MG63 (cell line): ENCODE measurements around the gene PXDC1. TPM values are rescaled to one million over a fixed set of nuclear protein-coding genes. Genes with fewer than 3 reads are reported as not detected.
A peak's percentile ranks its signal among the peaks of the same experiment; 100 is the strongest.

Source experiments
- DNase-seq: peaks from one replicate; pipeline ENCODE4 v3.0.0-alpha.2; 2020
- H3K27me3 ChIP-seq: fragments of 250-450 bp; sonication (Bioruptor Pico); 2 replicates; pipeline ENCODE4 v1.5.1; 2020; ENCODE audit warnings: mild to moderate bottlenecking, moderate library complexity
- H3K36me3 ChIP-seq: fragments of 250-450 bp; sonication (Bioruptor Pico); 2 replicates; pipeline ENCODE4 v1.5.1; 2020; ENCODE audit warnings: mild to moderate bottlenecking, moderate library complexity
- H3K4me3 ChIP-seq: fragments of 250-450 bp; sonication (Bioruptor Pico); 2 replicates; pipeline ENCODE4 v1.5.1; 2020; ENCODE audit warnings: mild to moderate bottlenecking, moderate library complexity
- H3K9me3 ChIP-seq: fragments of 250-450 bp; sonication (Bioruptor Pico); 2 replicates; pipeline ENCODE4 v1.5.1; 2020; ENCODE audit warnings: mild to moderate bottlenecking, moderate library complexity
- total RNA-seq: library from RNA; depleted of rRNA; stranded (reverse); fragments of >200 nt; shearing (Covaris generic); gene quantifications from 2 replicates; pipeline ENCODE4 v1.2.3, GENCODE V29; 2014; ENCODE audit warnings: low replicate concordance

The PXDC1 gene
- total RNA-seq, 1 experiment from 2014 or later: 71.9 TPM

- Histone ChIP-seq H3K36me3 (peaks cover 16% of the 10 kb centered on the region), H3K4me3 (no peak overlapping the region), H3K27me3 (no peaks in the 10 kb centered on the region), H3K9me3 (no peaks in the 10 kb centered on the region)
- DNase-seq: no peak
These were observed 31.8 kb downstream of the PXDC1 start for GRCh38 chr6:3719462-3720308.

DNA sequence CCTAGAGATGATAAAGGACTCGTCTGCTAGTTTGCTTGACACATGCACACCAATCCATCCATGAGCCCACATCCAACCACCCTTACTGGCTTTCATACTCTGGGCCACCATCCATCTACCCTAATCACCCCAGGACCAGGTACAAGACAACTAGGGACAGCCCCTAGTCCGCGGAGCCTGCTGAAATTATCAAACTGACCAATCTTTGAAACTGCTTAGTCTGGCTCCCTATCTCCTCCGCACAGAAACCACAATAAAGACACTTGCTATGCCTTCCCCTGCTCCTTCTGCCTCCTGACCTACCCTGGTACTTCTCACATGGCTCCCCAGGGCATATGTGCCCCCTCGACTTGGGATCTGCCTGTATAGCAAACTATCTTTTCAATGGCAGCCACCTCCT is 33.1 kb downstream of the PXDC1 start:
- Histone ChIP-seq H3K9me3 (no peaks in the 10 kb centered on the region), H3K4me3 (no peak overlapping the region), H3K36me3 (peaks cover 12% of the 10 kb centered on the region), H3K27me3 (no peaks in the 10 kb centered on the region)
- DNase-seq: no peak

- no peak overlapping the region for H3K4me3 ChIP-seq
- no peaks in the 10 kb centered on the region for H3K27me3 ChIP-seq
- H3K36me3 ChIP-seq: peaks cover 3% of the 10 kb centered on the region
- H3K9me3 ChIP-seq: no peaks in the 10 kb centered on the region
- no peak for DNase-seq
These were observed 36.2 kb downstream of the PXDC1 start for GRCh38 chr6:3715285-3715684.

DNA sequence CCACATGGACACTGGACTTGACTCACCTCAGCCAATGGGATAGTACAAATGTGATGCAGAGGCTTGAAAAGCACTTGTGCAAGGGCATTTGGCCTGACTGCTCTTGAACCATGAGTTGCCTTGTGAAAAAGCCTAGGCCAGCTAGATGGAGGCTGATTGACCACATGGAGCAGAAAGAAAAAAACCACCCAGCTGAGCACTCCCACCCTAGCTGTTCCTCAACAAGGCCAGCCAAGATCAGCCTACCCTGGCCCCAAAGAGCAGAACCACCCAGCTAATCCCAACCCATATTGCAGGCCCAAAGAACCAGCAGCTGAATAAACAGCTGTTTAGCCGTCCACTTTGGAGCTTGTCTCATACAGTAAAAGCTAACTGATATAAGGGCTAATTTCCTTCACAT is 36.7 kb downstream of the PXDC1 start:
- no peaks in the 10 kb centered on the region for H3K27me3 ChIP-seq
- no peak overlapping the region for H3K4me3 ChIP-seq
- no peaks in the 10 kb centered on the region; the same call in 1 of the 2 replicates for H3K36me3 ChIP-seq
- H3K9me3 ChIP-seq: no peaks in the 10 kb centered on the region
- no peak for DNase-seq

- Histone ChIP-seq H3K4me3 (no peak overlapping the region), H3K9me3 (no peaks in the 10 kb centered on the region), H3K36me3 (no peaks in the 10 kb centered on the region; the same call in 1 of the 2 replicates), H3K27me3 (no peaks in the 10 kb centered on the region)
- DNase-seq: no peak
These were observed 37.4 kb downstream of the PXDC1 start for GRCh38 chr6:3714111-3714510.

- H3K36me3 ChIP-seq: no peaks in the 10 kb centered on the region; the same call in 1 of the 2 replicates
- no peaks in the 10 kb centered on the region for H3K9me3 ChIP-seq
- no peak for DNase-seq
- H3K27me3 ChIP-seq: no peaks in the 10 kb centered on the region
- no peak overlapping the region for H3K4me3 ChIP-seq
These were observed 38.5 kb downstream of the PXDC1 start for GRCh38 chr6:3712827-3713665.

DNA sequence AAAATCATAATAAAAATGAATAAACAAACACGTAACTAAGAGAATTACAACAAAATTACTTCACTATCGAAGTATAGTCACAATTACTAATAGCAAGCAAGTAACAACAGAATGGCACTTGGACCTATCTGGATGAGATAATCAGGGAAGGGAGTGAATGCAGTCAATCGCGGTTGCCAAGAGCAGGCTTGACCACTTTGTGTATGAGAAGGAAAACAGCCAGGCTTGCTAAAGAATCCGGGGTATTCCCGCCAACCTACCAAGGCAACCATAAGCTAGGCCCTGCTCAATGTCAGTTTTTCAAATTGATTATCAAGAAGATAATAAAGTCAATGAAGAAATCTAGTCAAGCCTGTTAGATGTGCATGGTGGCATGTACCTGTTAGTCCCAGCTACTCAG is 39.7 kb downstream of the PXDC1 start:
- Histone ChIP-seq H3K9me3 (no peaks in the 10 kb centered on the region), H3K4me3 (no peak overlapping the region), H3K36me3 (no peaks in the 10 kb centered on the region; the same call in 1 of the 2 replicates), H3K27me3 (no peaks in the 10 kb centered on the region)
- DNase-seq: no peak

DNA sequence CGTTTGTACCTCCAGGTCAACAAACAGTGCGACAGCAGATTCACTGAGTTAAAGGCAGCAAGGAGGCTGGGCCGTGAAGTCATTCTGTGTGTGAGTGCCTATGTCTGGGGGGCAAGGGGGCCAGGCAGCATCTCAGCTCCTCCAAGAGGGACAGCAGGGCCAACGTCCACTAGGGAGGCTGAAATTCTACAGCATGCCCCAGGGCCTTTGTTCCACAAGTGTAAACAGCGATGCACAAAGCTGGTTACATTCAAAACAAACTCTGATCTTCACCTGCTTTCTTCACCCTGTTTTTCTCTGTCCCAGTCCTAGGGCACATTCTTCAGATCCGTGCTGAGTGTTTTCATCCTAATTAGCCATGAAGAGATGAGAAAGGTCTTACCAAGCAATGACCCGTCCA is 41.1 kb downstream of the PXDC1 start:
- Histone ChIP-seq H3K4me3 (no peak overlapping the region), H3K36me3 (no peaks in the 10 kb centered on the region; the same call in 1 of the 2 replicates)

GRCh38 chr6:3708540-3708939 is 43.0 kb downstream of the PXDC1 start:
- Histone ChIP-seq H3K4me3 (no peak overlapping the region), H3K9me3 (no peaks in the 10 kb centered on the region), H3K27me3 (no peaks in the 10 kb centered on the region), H3K36me3 (no peaks in the 10 kb centered on the region)
- DNase-seq: no peak

More for the DNA sequence above, 41.1 kb downstream of the PXDC1 start:
- H3K9me3 ChIP-seq: no peaks in the 10 kb centered on the region
- H3K27me3 ChIP-seq: no peaks in the 10 kb centered on the region
- DNase-seq: no peak

DNA sequence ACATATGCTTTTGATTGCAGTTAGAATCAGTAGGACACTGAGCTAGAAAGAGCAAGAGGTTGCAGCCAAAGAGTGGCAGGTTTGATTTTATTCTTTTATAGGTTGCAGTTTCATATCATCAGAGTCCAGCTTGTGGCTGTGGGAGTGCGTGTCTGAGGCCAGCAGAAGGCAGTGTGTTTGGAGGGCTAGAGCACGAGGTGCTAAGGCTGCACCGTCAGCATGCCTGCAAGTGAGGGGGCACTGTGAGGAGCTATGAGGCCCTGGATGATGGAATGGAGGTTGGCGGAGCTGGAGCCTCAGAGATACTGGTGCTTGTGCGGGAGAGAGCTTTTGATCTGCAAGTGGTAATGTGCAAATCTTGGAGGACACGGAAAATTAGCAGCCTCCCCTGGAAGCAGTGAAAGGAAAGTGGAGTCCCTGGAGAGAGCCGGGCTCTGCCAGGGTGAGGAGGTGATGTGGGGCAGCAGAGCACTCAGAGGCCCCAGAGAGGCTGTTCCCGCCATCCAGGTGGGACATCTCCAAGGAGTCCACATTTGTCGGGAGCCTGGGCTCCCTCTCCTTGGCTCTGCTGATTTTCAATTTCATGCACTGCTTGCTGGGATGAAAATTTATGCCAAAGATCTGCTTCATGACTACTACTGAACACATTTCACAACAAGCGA is 43.6 kb downstream of the PXDC1 start:
- Histone ChIP-seq H3K9me3 (no peaks in the 10 kb centered on the region), H3K27me3 (no peaks in the 10 kb centered on the region), H3K4me3 (no peak overlapping the region), H3K36me3 (no peaks in the 10 kb centered on the region)
- DNase-seq: no peak

DNA sequence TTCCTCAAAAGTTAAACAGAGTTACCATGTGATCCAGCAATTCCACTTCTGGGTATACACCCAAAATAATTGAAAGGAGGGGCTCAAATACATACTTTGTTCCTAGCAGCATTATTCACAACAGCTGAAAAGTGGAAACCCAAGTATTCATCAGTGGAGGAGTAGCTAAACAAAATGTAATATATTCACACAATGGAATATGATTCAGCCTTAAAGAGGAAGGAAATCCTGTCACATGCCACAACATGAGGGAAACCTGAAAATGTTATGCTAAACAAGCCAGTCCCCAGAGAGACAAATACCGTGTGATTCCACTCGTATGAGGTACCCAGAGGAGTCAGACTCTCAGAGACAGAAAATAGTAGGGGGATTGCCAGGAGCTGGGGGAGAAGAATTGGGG is 44.5 kb downstream of the PXDC1 start:
- no peak overlapping the region for H3K4me3 ChIP-seq
- no peaks in the 10 kb centered on the region for H3K27me3 ChIP-seq
- H3K36me3 ChIP-seq: no peaks in the 10 kb centered on the region
- H3K9me3 ChIP-seq: no peaks in the 10 kb centered on the region
- no peak for DNase-seq

DNA sequence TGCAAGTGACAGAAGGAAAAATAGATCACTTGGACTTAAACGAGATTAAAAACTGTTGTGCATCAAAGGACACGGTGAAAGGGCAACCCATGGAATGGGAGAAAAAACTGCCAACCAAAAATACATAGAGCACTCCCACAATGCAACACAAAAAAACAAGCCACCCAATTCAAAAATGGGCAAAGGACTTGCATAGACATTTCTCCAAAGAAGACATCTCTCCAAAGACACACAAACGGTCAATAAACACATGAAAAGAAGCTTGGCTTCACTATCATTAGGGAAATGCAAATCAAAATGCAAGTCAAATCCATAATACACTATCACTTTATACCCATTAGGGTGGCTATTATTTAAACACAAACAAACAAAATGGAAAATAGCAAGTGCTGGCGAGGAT is 45.0 kb downstream of the PXDC1 start:
- no peaks in the 10 kb centered on the region for H3K36me3 ChIP-seq
- H3K4me3 ChIP-seq: no peak overlapping the region
- H3K9me3 ChIP-seq: no peaks in the 10 kb centered on the region
- H3K27me3 ChIP-seq: no peaks in the 10 kb centered on the region
- DNase-seq: no peak

DNA sequence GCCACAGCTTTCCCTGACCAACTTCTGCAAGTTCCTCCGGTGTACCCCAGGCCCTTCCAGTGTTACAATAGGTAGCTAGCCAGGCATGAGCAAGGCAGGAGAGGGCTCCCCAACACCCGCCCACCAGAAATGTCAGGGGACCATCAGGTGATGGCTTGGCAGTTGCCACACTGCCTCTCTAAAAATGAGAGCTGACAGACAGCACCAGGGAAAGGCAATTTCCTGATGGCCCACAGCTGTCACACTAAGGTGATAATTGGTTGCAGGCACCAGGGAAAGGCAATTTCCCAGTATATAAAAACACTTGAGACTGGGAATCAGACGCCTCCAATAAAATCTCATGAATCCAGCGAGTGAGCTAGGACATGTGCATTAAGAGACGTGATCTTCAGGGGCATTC is 49.9 kb downstream of the PXDC1 start:
- H3K36me3 ChIP-seq: no peaks in the 10 kb centered on the region

GRCh38 chr6:3699231-3699630 is 52.3 kb downstream of the PXDC1 start:
- H3K27me3 ChIP-seq: no peaks in the 10 kb centered on the region
- H3K4me3 ChIP-seq: no peak overlapping the region
- no peaks in the 10 kb centered on the region for H3K36me3 ChIP-seq
- H3K9me3 ChIP-seq: no peaks in the 10 kb centered on the region
- no peak for DNase-seq

More for the DNA sequence above, 49.9 kb downstream of the PXDC1 start:
- Histone ChIP-seq H3K9me3 (no peaks in the 10 kb centered on the region), H3K27me3 (no peaks in the 10 kb centered on the region), H3K4me3 (no peak overlapping the region)
- no peak for DNase-seq

DNA sequence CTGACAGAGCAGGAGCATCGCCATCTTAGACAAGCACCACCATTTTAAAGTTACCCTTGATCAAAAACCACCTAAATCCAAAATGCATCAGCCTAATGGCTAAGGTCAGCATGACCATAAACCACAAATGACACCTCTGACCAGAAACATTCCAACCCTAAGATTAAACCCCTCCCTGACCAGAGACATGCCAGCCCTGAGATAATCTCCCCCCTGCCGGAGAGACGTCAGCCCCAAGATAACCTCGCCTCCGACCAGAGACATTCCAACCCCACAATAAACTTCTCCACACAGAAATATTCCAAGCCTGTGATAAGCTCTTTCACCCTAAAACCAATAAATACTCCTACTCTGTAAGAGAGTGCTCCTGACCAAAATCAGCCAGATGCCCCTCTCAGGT is 53.5 kb downstream of the PXDC1 start:
- H3K9me3 ChIP-seq: no peaks in the 10 kb centered on the region
- no peaks in the 10 kb centered on the region for H3K27me3 ChIP-seq
- H3K36me3 ChIP-seq: no peaks in the 10 kb centered on the region
- no peak overlapping the region for H3K4me3 ChIP-seq
- DNase-seq: no peak

GRCh38 chr6:3697609-3698008 is 53.9 kb downstream of the PXDC1 start:
- Histone ChIP-seq H3K9me3 (no peaks in the 10 kb centered on the region), H3K36me3 (no peaks in the 10 kb centered on the region), H3K27me3 (no peaks in the 10 kb centered on the region), H3K4me3 (no peak overlapping the region)
- DNase-seq: peak; percentile 23

DNA sequence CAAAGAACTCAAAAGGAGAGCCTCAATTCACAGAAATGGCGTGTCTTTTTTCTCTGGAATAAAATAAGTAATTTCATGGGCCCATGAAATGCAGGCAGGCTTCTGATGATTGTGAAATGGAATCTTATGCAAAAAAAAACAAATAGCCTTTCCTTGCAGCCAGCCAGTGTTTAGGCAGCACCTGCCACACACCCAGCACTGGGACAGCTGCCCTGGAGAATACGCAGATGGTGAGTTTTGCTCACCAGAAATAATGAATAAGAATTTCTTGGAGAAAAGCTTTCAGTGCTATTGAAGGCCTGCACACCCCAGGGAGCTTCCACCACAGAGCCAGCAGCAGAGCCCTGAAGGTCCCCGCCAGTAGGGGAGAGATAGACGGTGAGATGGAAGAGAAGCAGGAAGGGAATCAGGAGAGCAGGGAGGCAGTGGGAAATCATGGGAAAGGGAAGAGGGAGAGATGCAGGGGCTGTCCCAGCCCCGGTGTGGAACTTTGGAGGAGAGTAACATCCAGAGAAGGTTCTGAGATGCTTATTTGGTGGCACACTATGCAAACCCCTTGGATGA is 54.9 kb downstream of the PXDC1 start:
- H3K4me3 ChIP-seq: no peak overlapping the region
- H3K27me3 ChIP-seq: no peaks in the 10 kb centered on the region
- H3K36me3 ChIP-seq: no peaks in the 10 kb centered on the region
- DNase-seq: no peak
- no peaks in the 10 kb centered on the region for H3K9me3 ChIP-seq
